Measurements from ENCODE around the gene IFT81. TPM values are rescaled to one million over a fixed set of nuclear protein-coding genes. Genes with fewer than 3 reads are reported as not detected.

IFT81 gene
- total and polyA plus RNA-seq, 2 of the 13 experiments (the other 11 are each of a cell fraction or from before 2014, with no cell fraction given) = 4.2 to 13.0 TPM

- TF ChIP-seq BCL3 (CRISPR knock-in tag; IDR thresholded peaks at IDR 0.05) = no peak
- no peak for TF ChIP-seq TFAP4 (IDR thresholded peaks at IDR 0.05; ENCODE audit: borderline replicate concordance, low read depth)
- no peak for TF ChIP-seq KIAA2018 (CRISPR knock-in tag; IDR thresholded peaks at IDR 0.05; ENCODE audit: borderline replicate concordance)
- no peak for TF ChIP-seq MATR3 (CRISPR knock-in tag; IDR thresholded peaks at IDR 0.05)
These were observed 32.6 kb downstream of the IFT81 start (continued) for GRCh38 chr12:110156766-110157165.

Data from HepG2 (cell line).